ENCODE data around the gene GPAM. TPM values are rescaled to one million over a fixed set of nuclear protein-coding genes. Genes with fewer than 3 reads are reported as not detected.

Gene GPAM
- total RNA-seq, 1 experiment from 2014 or later = 16.0 TPM

DNA sequence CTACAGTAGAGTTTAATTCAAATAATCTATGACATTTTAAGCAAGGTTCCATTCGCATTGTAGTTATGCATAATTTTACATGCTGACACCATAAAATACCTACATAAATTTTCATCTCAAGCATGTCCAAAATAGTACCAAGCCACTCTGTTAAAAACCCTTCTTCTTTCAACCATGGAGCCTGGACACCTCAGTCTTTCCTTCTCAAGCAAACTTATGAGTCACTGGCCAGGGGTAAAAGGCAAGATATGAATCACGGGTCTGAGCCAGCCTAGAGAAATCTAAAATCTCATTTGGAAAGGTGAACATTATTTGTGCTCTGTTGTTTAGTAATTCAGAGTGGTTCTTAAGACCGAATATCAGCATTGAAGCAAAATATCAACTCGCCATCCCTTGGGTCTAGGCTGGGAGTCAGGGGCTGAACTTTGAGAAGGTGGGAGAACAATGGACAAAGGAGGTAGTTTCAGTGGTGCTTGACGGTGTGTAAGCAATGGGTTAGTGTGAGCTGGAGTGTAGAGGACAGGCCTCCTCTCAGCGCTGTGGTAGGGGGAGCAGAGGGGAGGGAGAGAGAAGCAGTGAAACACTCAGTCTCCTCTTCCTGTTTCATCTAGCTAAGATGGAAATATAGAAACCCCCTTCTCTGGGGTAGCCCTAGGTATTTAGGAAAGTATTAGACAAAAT, 19.1 kb upstream of the GPAM start:
- H3K23me2 ChIP-seq (ENCODE audit: insufficient read length, low read depth, low read length, poor library complexity, severe bottlenecking) = no peaks in the 10 kb centered on the region
- Mint-ChIP-seq H3K27ac (no peak overlapping the region; a peak in 2 of 7 replicates), H3K4me1 (no peaks in the 10 kb centered on the region), H3K36me3 (ENCODE audit: insufficient read depth in 1 of 3, low read depth in 3 of 3) (no peaks in the 10 kb centered on the region), H3K27me3 (ENCODE audit: low read depth) (peaks cover 15% of the 10 kb centered on the region), H3K9me3 (peaks cover 2 to 3% of the 10 kb centered on the region in 2 experiments; a peak in 1 of 5 replicates), H3K4me3 (no peak overlapping the region)
- H3K27me3 ChIP-seq (ENCODE audit: insufficient read depth, low read length) = no peaks in the 10 kb centered on the region
- peak overlapping the region; percentile 17 for H3K56ac ChIP-seq (ENCODE audit: insufficient read length, low read depth, low read length)
- H3K4ac ChIP-seq (ENCODE audit: low read depth, low read length) = no peak overlapping the region
- WGBS (ENCODE audit: extremely low coverage, insufficient read length, low lambda C conversion rate) = no CpG with 5 or more reads among the region's 6 CpGs
- no peak overlapping the region for H4K5ac ChIP-seq (ENCODE audit: insufficient read length, low read depth, low read length)
- H3K27ac ChIP-seq (ENCODE audit: insufficient read length, low read depth, low read length) = no peak overlapping the region
- H2BK120ac ChIP-seq (ENCODE audit: low read depth, low read length, poor library complexity, severe bottlenecking) = no peak overlapping the region
- TF ChIP-seq, protein P1, sequence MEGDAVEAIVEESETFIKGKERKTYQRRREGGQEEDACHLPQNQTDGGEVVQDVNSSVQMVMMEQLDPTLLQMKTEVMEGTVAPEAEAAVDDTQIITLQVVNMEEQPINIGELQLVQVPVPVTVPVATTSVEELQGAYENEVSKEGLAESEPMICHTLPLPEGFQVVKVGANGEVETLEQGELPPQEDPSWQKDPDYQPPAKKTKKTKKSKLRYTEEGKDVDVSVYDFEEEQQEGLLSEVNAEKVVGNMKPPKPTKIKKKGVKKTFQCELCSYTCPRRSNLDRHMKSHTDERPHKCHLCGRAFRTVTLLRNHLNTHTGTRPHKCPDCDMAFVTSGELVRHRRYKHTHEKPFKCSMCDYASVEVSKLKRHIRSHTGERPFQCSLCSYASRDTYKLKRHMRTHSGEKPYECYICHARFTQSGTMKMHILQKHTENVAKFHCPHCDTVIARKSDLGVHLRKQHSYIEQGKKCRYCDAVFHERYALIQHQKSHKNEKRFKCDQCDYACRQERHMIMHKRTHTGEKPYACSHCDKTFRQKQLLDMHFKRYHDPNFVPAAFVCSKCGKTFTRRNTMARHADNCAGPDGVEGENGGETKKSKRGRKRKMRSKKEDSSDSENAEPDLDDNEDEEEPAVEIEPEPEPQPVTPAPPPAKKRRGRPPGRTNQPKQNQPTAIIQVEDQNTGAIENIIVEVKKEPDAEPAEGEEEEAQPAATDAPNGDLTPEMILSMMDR (conservative IDR thresholded peaks at IDR 0.05) = no peak
- no peak overlapping the region for H3K9ac ChIP-seq (ENCODE audit: extremely low read depth, insufficient read length, low read length)
- H3T11ph ChIP-seq (ENCODE audit: low read length) = no peak overlapping the region
- no peak overlapping the region for H2AFZ ChIP-seq (ENCODE audit: low read length)
- no peak overlapping the region for H3K4me2 ChIP-seq (ENCODE audit: insufficient read depth, insufficient read length, low read length)
- H3K23ac ChIP-seq (ENCODE audit: insufficient read length, low read depth, low read length) = no peak overlapping the region
- H4K91ac ChIP-seq (ENCODE audit: insufficient read length, low read depth, low read length) = no peak overlapping the region
- no peaks in the 10 kb centered on the region for H3K79me1 ChIP-seq (ENCODE audit: insufficient read depth, low read depth, low read length, poor library complexity, severe bottlenecking)
- no peaks in the 10 kb centered on the region for H4K20me1 ChIP-seq (ENCODE audit: control insufficient read depth, insufficient read depth, insufficient read length)
- DNase-seq = no peak
- no peak overlapping the region for H2AK5ac ChIP-seq (ENCODE audit: insufficient read length, low read length)
- no peaks in the 10 kb centered on the region for H3K79me2 ChIP-seq (ENCODE audit: insufficient read depth, low read length)
- H3K9me3 ChIP-seq (ENCODE audit: control insufficient read depth, low read depth, low read length) = no peaks in the 10 kb centered on the region
- H3K18ac ChIP-seq (ENCODE audit: insufficient read length, low read depth, low read length) = no peak overlapping the region
- H2BK5ac ChIP-seq (ENCODE audit: insufficient read length, low read length) = no peak overlapping the region
- H2BK15ac ChIP-seq (ENCODE audit: low read depth, low read length) = no peak overlapping the region
- H3K4me1 ChIP-seq (ENCODE audit: insufficient read depth, low read length) = no peaks in the 10 kb centered on the region
- no peak overlapping the region for H2BK20ac ChIP-seq (ENCODE audit: low read depth, low read length, poor library complexity, severe bottlenecking)
- no peak overlapping the region; the same call in 1 of the 2 replicates for H3K14ac ChIP-seq (ENCODE audit: insufficient read depth, low read length)
- no peak overlapping the region for H4K8ac ChIP-seq (replicated peaks; ENCODE audit: insufficient read length, low read depth, low read length)
- H2BK12ac ChIP-seq (ENCODE audit: insufficient read length, low read depth, low read length) = no peak overlapping the region

All from H9 (cell line).